Prostate gland (tissue), 2 donors: ENCODE measurements around the gene MTA3.

Source experiments
- CTCF ChIP-seq, 4 experiments: fragments of 200-600 bp in 2 of 4; fragments of 450-650 bp in 2 of 4; sonication (generic) in 2 of 4; IDR thresholded peaks; 1 replicate in 3 of 4; 2 replicates in 1 of 4; pipeline ENCODE4 v1.5.1; 2016 to 2019; ENCODE audit warnings: antibody characterized with exemption in 4 of 4, mild to moderate bottlenecking in 2 of 4, moderate library complexity in 2 of 4
- POLR2A ChIP-seq: fragments of 450-650 bp; IDR thresholded peaks from one replicate; pipeline ENCODE4 v1.6.1; 2016; ENCODE audit warnings: antibody characterized with exemption, mild to moderate bottlenecking

- no peak for TF ChIP-seq CTCF (IDR thresholded peaks at IDR 0.05)
- no peak for TF ChIP-seq POLR2A
Measured at GRCh38 chr2:42598656-42599055, 30.2 kb downstream of the MTA3 start.
